Measurements from ENCODE around the gene SKIDA1. TPM values are rescaled to one million over a fixed set of nuclear protein-coding genes. Genes with fewer than 3 reads are reported as not detected.

Gene SKIDA1
- total and polyA plus RNA-seq, 2 of the 4 experiments (the other 2 are of a cell fraction): 0.36 to 0.72 TPM

- Histone ChIP-seq H3K36me3 (ENCODE audit: control insufficient read depth, insufficient read depth, low read length) (peaks cover 7% of the 10 kb centered on the region), H3K4me2 (ENCODE audit: low read depth, low read length) (peak overlapping the region; percentile 81), H3K4ac (ENCODE audit: low read depth, low read length) (peak overlapping the region; percentile 87), H2AFZ (replicated peaks; ENCODE audit: low read length, poor library complexity) (peak overlapping the region; percentile 89), H3K4me3 (ENCODE audit: insufficient read depth, low read depth, low read length) (peak overlapping the region; percentile 89), H3K56ac (ENCODE audit: extremely low read depth, insufficient read depth, low read length) (peak overlapping the region; percentile 75), H2AK9ac (replicated peaks; ENCODE audit: low read depth, low read length, poor library complexity) (peak overlapping the region; percentile 95), H2BK5ac (ENCODE audit: low read depth, low read length, poor library complexity, severe bottlenecking) (peak overlapping the region; percentile 81), H2AK5ac (ENCODE audit: low read depth, low read length) (peak overlapping the region; percentile 84), H3K18ac (ENCODE audit: low read depth, low read length) (peak overlapping the region; percentile 85), H4K91ac (ENCODE audit: insufficient read depth, low read depth, low read length) (peak overlapping the region; percentile 87), H3K9me1 (ENCODE audit: insufficient read depth, low read length) (no peaks in the 10 kb centered on the region), H3K14ac (replicated peaks; ENCODE audit: low read depth, low read length) (peak overlapping the region; percentile 86), H3K27me3 (ENCODE audit: control insufficient read depth, insufficient read depth, low read length) (no peaks in the 10 kb centered on the region), H2BK120ac (ENCODE audit: low read depth, low read length) (peak overlapping the region; percentile 50; the same call in 1 of the 2 replicates), H3K79me1 (ENCODE audit: low read depth in 1 of 2, low read length in 2 of 2) (peaks cover 3 to 15% of the 10 kb centered on the region in 2 experiments; a peak in 3 of 4 replicates), H4K8ac (ENCODE audit: low read depth in 2 of 2, low read length in 2 of 2) (peak overlapping the region; percentile 86 to 90), H3K9ac (ENCODE audit: low read depth, low read length) (peak overlapping the region; percentile 100), H3K27ac (ENCODE audit: insufficient read depth, low read length) (peak overlapping the region; percentile 97), H2BK20ac (ENCODE audit: low read depth, low read length) (no peak overlapping the region), H4K20me1 (ENCODE audit: insufficient read depth, low read length) (peaks cover 8% of the 10 kb centered on the region; the same call in 1 of the 2 replicates), H2BK15ac (ENCODE audit: low read depth, low read length) (no peak overlapping the region; the same call in 2 of the 3 replicates), H3K4me1 (ENCODE audit: control insufficient read depth, insufficient read depth, low read length) (0 out of 2 replicates have a peak, but pooled peaks cover 2% of the 10 kb centered on the region), H4K5ac (ENCODE audit: low read depth, low read length) (peak overlapping the region; percentile 47), H3K23ac (ENCODE audit: low read depth, low read length) (peak overlapping the region; percentile 89), H3K9me3 (ENCODE audit: control insufficient read depth, insufficient read depth, low read length) (no peaks in the 10 kb centered on the region)
- intact Hi-C loops (cut with micrococcal nuclease): loop anchor here (1.0 to 2.0 kb wide), 3 partner anchors 9 to 256 kb away; no protein-coding TSS in a partner anchor
- CTCF ChIA-PET: no interaction called here
- peak; percentile 30 for ATAC-seq (ENCODE audit: low read depth)
- no peak for TF ChIP-seq ELK1 (IDR thresholded peaks at IDR 0.05; ENCODE audit: borderline replicate concordance, low read depth, low read length)
- TF ChIP-seq, protein P1, sequence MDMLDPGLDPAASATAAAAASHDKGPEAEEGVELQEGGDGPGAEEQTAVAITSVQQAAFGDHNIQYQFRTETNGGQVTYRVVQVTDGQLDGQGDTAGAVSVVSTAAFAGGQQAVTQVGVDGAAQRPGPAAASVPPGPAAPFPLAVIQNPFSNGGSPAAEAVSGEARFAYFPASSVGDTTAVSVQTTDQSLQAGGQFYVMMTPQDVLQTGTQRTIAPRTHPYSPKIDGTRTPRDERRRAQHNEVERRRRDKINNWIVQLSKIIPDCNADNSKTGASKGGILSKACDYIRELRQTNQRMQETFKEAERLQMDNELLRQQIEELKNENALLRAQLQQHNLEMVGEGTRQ (IDR thresholded peaks at IDR 0.05; ENCODE audit: low read depth, low read length): peak; percentile 25; the same call in 1 of the 2 replicates
- no peak for TF ChIP-seq NFE2L2 (IDR thresholded peaks at IDR 0.05; ENCODE audit: low read depth, low read length)
- no peak for TF ChIP-seq MAFK (IDR thresholded peaks at IDR 0.05; ENCODE audit: low read depth, low read length)
- no peak for TF ChIP-seq BHLHE40 (IDR thresholded peaks at IDR 0.05; ENCODE audit: low read depth, low read length)
- peak; percentile 46; the same call in 1 of the 2 replicates for TF ChIP-seq MXI1 (IDR thresholded peaks at IDR 0.05; ENCODE audit: borderline replicate concordance, low read depth, low read length)
- peak; percentile 45 for DNase-seq
- POLR2A ChIA-PET (ENCODE audit: unreplicated experiment): no interaction called here
- no TSS peak for BruUV-seq (replicated peaks)
- in situ Hi-C loops (cut with MboI; ENCODE audit: low sequenced_read_pairs): loop anchor here (5.0 kb wide), 1 partner anchor 38 kb away; no protein-coding TSS in a partner anchor
- WGBS, 2 experiments (ENCODE audit: extremely low coverage in 2 of 2, insufficient read length in 1 of 2): 0% methylated on average over 21 of the region's 96 CpGs; no CpG with 5 or more reads in 1 of the 2 experiments
- dilution Hi-C loops (cut with HindIII; ENCODE audit: low sequenced_read_pairs, unreplicated experiment): no loop called here
Measured at GRCh38 chr10:21534604-21535493, 9.4 kb upstream of the SKIDA1 start.
